HG03108 (cell line): ENCODE measurements around the gene NLRC3.
"Not testable (repeated sequence)": the region's sequence is repeated elsewhere in the genome, so short reads cannot be mapped to it uniquely, and the experiment has no call there.

Source experiments
- ATAC-seq: cut with Tn5 transposase; IDR thresholded peaks from one replicate; pipeline ENCODE4 v1.9.1; 2021; ENCODE audit warnings: moderate library complexity; ENCODE audit not compliant: unreplicated experiment

Gene NLRC3

DNA sequence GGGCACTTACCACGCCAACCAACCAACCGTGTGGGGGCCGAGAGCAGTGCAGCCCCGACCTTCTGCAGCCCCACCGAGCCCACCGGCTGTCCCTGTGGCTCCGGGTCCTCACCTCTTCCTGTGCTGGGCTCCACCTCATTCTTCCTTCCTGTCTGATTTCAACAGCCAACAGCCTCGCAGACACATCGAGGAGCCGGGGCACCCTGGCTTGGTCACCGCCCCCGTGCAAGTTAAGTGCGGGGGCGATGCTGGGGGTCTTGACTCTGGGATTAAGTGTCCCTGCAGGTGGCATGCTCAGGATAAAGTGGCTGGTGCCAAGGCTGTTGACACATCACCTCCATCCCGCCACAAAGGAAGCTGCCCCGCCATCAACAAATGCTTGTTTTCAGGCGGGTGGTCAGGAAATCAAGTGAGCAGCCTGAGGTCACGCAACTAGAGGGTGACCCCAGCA lies at the start of gene NLRC3:
TSS of gene NLRC3 (minus strand) at position 102 of the 451 bp plus-strand sequence. CDS start 12,367 bp downstream, outside the sequence.
- ATAC-seq, result no peak

DNA sequence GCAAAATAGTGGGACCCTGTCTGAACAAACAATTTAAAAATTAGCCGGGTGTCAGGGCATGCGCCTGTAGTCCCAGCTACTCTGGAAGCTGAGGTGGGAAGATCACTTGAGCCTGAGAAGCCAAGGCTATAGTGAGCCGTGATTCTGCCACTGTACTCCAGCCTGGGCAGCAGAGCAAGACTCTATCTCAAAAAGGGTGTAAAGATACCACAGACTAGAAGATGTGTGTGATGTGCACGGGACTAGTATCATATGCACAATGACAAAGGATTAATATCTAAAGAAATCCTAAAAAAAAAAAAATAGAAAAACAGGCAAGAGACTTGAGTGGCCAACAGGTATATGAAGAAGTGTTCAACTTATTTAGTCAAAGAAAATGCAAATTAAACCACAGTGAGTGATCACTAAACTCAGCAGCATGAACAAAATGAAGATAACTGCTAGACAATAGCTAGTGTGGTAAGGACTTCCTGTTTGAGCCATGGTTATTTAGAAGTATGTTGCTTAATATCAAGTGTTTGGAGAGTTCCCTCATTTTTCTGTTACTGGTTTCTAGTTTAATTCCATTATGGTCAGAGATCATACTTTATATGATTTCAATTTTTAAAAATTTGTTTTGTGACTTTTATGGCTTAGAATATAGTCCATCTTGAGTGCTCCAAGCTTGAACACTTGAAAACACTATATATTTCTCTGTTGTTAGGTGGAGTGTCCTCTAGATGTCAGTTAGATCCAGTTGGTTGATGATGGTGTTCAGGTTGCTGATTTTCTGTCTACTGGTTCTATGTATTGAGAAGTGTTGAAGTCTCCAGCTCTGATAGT lies 48.9 kb upstream of the NLRC3 start:
- ATAC-seq, result no peak

DNA sequence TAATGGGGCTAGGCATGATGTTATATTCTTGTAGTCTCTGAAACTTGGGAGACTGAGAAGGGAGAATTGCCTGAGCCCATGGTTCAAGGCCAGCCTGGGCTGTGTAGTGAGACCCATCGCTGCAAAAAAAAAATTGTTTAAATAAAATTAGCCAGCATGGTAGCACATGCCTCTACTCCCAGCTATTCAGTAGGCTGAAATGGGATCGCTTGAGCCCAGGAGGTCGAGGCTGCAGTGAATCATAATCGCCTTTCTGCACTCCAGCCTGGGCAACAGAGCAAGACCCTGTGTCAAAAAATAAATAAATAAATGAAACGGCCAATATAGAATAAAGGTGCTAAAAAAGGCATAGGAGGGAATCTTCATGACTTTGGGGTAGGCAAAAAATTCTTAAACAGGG lies 48.1 kb upstream of the NLRC3 start:
- no peak for ATAC-seq

- ATAC-seq, result no peak
Measured at GRCh38 chr16:3623642-3624041, 46.4 kb upstream of the NLRC3 start.

DNA sequence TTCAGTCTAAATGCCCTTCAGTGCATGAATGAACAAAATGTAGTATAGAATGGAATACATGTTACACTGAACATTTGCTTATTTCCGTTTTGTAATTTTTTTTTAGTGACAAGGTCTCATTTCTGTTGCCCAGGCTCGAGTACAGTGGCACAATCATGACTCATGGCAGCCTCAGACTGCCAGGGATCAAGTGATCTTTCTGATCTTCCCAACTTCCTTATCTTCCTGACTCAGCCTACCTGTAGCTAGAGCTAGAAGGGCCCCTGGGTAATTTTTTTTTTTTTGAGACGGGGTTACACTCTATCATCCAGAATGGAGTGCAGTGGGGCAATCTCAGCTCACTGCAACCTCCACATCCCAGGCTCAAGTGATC lies 41.6 kb upstream of the NLRC3 start:
- no peak for ATAC-seq

- no peak for ATAC-seq
Measured at GRCh38 chr16:3612510-3613466, 35.6 kb upstream of the NLRC3 start.

- peak; percentile 78 for ATAC-seq
Measured at GRCh38 chr16:3611146-3611975, 34.2 kb upstream of the NLRC3 start, which contains the start of gene SLX4. TSS of gene SLX4 (minus strand) at chr16:3611606. CDS start at chr16:3608964, 2,642 bp downstream.

DNA sequence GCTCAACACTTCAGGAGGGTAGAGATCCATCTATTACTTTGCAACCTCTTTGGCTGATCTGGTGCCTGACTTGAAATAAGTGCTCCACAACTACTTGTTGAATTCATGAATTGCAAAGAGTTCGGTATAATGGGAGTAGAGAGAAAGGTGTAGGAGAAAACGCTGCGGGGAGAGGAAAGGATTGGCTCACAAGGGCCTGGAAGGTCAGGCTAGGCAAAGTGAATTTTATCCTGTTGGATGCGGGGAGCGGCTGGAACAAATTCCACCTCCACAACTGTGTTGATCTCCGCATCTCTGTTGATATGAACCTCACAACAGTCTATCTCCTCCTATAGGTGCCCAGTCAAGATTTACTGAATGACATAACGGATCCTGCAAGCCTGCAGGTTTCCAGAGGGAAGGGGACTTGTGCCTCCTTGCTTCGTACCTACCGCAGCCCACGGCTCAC lies 33.5 kb upstream of the NLRC3 start:
- no peak for ATAC-seq

DNA sequence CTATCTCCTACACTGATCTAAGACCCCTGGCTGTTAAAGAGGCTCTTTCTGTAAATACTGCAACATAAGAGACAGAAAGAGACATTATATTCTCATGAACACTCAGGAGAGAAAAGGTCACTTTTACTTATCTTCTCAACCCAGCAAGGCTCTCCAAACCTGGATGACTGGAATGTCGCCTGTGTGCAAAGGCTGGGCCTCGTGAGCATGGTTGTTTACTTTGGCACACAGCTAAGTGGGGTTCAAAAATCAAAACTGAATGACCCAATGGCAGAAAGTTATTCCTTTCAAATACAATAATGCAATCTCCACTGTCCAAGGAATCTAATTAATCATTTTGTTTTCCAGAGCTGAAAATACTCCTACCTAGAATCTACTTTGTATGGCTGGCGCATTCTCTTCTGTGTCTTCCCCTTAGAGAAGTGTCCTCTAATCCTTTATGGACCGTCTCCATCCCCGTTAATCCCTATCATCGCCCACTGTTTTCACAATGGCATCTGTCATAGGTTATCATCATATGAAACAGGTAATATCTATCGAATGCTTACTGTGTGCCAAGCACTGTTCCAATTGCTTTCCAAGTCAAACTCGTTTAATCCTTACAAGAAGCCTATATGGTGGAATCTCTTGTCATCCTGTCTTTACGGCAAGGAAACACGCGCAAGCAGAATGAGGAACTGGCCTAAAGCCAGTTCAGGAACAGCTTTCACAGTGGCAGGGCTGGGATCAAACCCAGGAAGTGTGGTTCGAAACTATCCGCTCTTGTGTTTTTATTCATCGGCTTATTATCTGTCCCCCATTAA lies 32.9 kb upstream of the NLRC3 start:
- no peak for ATAC-seq

DNA sequence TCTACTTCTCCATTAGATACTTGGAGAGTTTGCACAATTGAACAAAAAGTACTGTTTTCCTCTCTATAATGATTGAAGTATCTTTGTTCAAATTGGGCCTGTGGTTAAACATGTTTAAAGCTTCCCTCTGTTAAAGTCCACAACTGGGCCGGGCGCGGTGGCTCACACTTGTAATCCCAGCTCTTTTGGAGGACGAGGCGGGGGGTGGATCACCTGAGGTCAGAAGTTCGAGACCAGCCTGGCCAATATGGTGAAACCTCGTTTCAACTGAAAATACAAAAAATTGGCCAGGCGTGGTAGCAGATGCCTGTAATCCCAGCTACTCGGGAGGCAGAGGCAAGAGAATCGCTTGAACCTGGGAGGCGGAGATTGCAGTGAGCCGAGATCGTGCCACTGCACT lies 31.8 kb upstream of the NLRC3 start:
- ATAC-seq, result not testable (repeated sequence)

DNA sequence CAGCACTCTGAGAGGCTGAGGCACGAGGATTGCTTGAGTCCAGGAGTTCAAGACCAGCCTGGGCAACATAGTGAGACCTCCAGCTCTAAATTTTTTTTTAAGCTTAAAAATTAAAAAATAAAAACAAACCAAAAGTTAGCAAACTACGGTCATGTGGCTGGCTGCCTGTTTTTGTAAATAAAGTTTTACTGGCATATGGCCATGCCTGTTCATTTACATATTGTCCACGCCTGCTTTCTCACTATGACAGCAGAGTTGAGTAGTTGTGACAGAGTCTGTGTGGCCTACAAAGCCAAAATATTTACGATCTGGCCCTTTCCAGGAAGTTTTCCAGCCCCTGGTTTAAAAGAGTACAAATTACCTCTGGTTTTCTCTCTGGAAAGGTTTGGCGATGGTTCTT lies 30.9 kb upstream of the NLRC3 start:
- ATAC-seq, result no peak

DNA sequence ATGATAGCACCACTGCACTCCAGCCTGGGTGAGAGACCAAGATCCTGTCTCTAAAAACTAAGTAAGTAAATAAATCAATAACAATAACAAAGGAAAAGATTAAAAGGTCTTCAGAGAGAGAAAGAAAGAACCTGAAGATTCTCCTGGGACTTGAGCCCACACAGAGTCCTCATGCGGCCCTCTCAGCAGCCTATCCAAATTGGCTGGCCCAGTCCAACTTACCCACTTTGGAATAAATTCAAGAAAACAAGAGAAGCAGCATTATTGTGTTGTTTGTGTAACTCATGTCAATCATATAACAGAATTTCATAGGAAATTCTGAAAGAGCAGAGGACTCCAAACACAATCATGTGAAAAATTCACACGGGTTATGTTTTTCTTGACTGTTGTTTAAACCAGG lies 30.4 kb upstream of the NLRC3 start:
- ATAC-seq, result no peak

DNA sequence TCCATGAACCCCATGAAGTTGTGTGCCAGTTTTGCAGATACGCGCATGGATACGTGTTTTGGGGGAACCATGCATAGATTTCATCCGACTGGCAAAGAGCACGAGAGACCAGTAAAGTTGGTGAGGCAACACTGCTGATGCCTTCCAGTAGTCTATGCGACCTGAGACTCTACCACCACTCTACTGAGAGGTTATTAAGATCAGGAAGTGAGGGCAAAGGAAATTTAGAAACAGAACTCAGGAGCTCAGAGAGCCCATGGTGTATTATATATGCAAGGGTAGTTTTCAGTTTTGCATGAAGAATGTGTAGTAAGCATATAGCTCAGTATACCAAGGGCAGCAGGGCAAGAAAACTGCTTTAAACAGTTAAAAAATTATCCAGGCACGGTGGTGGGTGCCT lies 30.0 kb upstream of the NLRC3 start:
- no peak for ATAC-seq

- no peak for ATAC-seq
Measured at GRCh38 chr16:3606441-3606840, 29.2 kb upstream of the NLRC3 start.

GRCh38 chr16:3602320-3602653 lies 25.1 kb upstream of the NLRC3 start:
- no peak for ATAC-seq

DNA sequence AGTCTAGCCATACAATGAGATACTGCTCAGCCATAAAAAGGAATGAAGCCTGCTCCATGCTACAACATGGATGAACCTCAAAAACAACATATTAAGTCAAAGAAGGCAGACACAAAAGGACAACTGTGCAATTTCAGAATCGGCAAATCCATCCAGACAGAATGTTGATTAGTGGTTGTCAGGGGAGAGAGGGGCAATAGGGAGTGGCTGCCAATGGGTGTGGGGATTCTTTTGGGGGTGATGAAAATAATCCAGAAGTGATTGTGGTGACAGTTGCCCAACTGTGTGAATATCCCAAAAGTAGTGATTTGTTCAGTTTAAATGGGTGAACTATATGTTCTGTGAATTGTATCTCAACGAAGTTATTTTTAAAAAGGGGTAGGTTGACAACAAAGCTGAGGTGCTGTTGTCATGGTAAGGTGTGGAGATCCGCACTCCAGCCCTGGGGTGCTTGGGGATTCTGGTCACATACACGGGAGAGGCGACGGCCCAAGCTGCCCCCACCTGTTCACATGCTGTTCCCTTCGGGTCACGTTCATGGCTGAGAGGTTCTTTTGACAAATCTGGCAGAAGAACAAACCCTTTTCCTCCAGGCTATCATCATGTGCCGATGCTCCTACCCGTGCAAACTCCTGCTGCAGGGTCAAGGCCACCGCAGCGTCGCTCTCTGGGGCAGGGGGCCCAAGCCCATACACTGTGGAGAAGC lies 24.6 kb upstream of the NLRC3 start:
- ATAC-seq, result no peak

DNA sequence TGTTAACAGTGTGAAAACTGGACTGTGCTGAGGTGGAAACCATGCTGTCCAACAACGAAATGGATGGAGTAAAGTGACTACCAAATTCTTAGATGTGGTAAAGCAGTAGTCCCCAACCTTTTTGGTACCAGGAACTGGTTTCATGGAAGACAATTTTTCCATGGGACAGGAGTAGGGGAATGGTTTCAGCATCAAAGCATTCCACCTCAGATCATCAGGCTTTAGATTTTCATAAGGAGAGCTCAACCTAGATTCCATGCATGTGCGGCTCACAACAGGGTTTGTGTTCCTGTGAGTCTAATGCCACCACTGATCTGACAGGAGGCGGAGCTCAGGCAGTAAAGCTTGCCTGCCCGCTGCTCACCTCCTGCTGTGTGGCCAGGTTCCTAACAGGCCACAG lies 22.7 kb upstream of the NLRC3 start:
- no peak for ATAC-seq

- ATAC-seq, result no peak
Measured at GRCh38 chr16:3599121-3599520, 21.9 kb upstream of the NLRC3 start.

DNA sequence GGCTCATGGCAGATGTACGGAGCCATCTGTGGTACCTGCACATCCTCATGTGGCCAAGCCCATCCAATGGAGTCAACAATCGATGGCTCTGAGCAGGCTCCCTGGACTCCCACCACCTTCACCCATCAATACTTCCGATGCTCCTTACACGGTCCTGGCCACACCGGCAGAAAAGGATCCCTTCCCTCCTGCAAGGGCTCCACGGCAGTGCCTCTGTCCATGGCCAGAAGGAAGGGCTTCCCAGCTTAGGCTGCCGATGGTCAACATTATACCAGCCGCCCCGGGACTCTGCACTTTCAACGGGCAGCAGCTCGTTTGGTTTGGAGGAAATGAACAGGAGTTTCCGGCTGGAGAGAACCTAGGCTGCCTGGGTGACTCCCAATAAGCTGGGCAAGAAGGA lies 21.0 kb upstream of the NLRC3 start:
- ATAC-seq, result no peak
